HG03439 (cell line): ENCODE measurements around the gene OR8I2.
"Not testable (repeated sequence)": the region's sequence is repeated elsewhere in the genome, so short reads cannot be mapped to it uniquely, and the experiment has no call there.

Experiments
- ATAC-seq: cut with Tn5 transposase; IDR thresholded peaks from one replicate; pipeline ENCODE4 v1.9.1; 2021; ENCODE audit warnings: mild to moderate bottlenecking, moderate library complexity; ENCODE audit not compliant: unreplicated experiment

The OR8I2 gene

DNA sequence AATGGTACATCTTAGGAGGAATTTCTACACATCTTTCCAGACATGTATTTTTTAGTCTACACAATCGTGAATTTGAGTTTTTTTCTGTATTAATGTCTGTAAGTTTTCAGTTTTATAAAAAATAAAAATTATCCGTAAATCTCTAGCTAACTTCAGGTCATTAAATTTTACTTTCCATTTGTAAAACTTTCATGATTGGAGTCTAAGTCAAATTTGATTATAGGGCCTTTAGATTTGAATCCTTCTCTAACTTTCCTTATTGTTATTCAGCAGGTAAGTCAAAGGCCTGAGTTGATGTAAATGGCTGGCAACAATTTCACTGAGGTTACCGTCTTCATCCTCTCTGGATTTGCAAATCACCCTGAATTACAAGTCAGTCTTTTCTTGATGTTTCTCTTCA is at the start of gene OR8I2:
TSS of gene OR8I2 (plus strand) at position 301 of the 400 bp plus-strand sequence. CDS start at position 301, 0 bp downstream.
- no peak for ATAC-seq

- no peak for ATAC-seq
Observed at GRCh38 chr11:56045538-56045937, 47.6 kb upstream of the OR8I2 start.

DNA sequence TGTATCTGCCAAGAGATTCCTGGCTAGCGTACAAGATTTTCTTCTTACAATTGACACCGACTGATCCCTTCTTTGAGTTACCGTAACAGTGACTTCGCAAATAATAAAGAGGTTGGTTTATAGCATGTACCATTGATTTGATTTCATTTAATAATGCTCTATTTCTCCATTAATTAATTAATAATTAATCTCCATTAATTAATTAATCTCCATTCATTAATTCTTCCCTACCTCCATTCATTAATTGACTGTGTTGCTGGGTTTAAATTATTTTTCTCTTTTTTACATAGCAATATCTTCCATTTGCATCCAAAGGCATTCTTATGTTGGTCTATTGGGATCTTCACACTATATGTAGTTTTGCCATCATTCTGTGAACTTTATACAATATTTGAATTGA is 44.6 kb upstream of the OR8I2 start:
- ATAC-seq: no peak

- no peak for ATAC-seq
Observed at GRCh38 chr11:56049487-56049886, 43.6 kb upstream of the OR8I2 start.

DNA sequence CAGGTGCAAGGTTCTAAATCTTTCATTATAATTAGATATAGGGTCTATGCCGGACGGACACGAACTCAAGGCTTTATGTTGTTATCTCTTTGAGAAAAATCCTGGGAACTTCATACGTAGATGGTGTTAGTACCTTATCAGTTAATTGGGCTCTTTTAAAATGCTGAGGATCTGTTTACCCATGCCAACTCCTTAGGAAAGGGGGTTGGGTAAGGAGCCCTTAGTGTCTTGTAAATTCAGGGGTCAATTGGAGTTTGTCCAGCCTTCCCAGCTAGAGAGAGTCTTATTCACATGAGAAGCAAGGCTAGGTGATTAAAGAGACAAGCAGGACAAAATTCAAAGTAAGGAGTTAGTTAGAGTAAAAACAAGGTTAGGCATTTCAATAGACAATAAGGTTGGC is 36.7 kb upstream of the OR8I2 start:
- ATAC-seq: not testable (repeated sequence)

DNA sequence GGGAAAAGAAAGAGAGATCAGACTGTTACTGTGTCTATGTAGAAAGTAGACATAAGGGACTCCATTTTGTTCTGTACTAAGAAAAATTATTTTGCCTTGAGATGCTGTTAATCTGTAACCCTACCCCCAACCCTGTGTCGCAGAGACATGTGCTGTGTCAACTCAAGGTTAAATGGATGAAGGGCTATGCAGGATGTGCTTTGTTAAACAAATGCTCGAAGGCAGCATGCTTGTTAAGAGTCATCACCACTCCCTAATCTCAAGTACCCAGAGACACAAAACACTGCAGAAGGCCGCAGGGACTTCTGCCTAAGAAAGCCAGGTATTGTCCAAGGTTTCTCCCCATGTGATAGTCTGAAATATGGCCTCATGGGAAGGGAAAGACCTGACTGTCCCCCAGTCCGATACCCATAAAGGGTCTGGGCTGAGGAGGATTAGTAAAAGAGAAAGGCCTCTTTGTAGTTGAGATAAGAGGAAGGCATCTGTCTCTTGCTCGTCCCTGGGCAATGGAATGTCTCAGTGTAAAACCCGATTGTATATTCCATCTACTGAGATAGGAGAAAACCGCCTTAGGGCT is 35.4 kb upstream of the OR8I2 start:
- not testable (repeated sequence) for ATAC-seq

- ATAC-seq: not testable (repeated sequence)
Observed at GRCh38 chr11:56058260-56058780, 34.8 kb upstream of the OR8I2 start.

- no peak for ATAC-seq
Observed at GRCh38 chr11:56066980-56067379, 26.1 kb upstream of the OR8I2 start.

GRCh38 chr11:56089697-56090096 is 3.4 kb upstream of the OR8I2 start:
- no peak for ATAC-seq

GRCh38 chr11:56103210-56103737 is 10.2 kb downstream of the OR8I2 start, which contains the start of gene OR8H2:
Gene OR8H2, plus strand, starts transcription at chr11:56103687. Its CDS starts 1,356 bp downstream, at chr11:56105043.
- no peak for ATAC-seq

DNA sequence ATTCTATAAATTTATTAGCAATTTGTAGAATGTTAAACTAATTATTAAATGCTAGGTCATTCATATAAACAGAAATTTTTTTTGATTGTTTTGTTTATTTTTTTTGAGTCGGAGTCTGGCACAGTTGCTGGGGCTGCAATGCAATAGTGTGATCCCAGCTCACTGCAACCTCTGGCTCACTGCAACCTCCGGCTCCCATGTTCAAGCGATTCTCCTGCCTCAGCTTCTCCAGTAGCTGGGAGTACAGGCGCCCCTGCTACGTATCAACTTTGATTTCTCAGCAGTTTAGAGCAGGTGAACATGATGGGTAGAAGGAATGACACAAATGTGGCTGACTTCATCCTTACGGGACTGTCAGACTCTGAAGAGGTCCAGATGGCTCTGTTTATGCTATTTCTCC is 29.0 kb downstream of the OR8I2 start, which contains the start of gene OR8H3:
TSS of gene OR8H3 (plus strand) at position 301 of the 400 bp plus-strand sequence. CDS start at position 301, 0 bp downstream.
- ATAC-seq: no peak

DNA sequence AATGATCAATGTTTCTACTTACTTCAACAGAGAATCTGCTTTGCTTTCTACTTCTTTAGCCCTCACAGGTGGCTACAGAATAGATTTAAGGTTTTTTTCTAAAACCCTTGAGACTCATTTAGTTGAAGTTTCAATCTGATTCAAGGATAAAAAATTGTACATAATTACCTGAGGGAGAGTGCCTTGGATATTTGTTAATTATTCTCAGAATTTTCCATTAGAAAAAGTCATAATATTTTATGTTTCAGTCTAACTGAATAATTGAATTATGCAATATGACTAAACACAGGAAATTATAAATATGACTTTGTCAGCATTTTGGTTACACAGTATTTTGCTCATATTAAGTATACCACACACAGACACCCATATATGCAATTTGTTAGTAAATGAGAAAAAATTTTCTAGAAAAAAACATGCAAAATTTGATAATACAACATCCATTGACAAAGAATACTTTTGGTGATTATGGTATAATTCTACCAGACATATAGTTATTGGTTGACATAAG is 47.1 kb downstream of the OR8I2 start, which contains the start of gene OR8J3:
TSS of gene OR8J3 (minus strand) at position 51 of the 511 bp plus-strand sequence. CDS start 2,483 bp downstream, outside the sequence.
- ATAC-seq: no peak

- ATAC-seq: not testable (repeated sequence)
Observed at GRCh38 chr11:56143681-56144080, 50.6 kb downstream of the OR8I2 start.
